ENCODE data around the gene CSNK2A2.

CSNK2A2 gene

DNA sequence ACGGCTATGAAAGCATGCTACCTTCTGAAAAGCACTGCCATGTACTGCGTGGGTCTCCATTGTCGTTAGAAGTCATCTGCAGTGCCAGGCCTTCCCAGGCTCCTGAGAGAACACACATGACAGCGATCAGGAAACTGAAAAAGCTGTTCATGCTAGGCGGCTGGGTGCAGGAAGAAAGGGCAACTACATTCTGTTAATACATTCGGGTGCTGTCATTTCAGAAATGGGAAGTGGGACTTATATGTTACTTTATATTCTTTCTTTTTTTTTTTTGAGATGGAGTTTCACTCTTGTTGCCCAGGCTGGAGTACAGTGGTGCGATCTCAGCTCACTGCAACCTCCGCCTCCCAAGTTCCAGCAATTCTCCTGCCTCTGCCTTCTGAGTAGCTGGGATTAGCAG, 88.6 kb downstream of the CSNK2A2 start:
- DNase-seq = no peak
